Panc1 (cell line): ENCODE measurements around the gene TRIM66. TPM values are rescaled to one million over a fixed set of nuclear protein-coding genes. Genes with fewer than 3 reads are reported as not detected.
A peak's percentile ranks its signal among the peaks of the same experiment; 100 is the strongest.

Source experiments
- ATAC-seq: fragments of 200-7000 bp; cut with Tn5 transposase; 2 replicates; pipeline ENCODE4 v1.9.1; 2020; ENCODE audit warnings: mild to moderate bottlenecking, moderate library complexity
- BruUV-seq: library from RNA; stranded (reverse); fragments of 400-500 nt; replicated peaks from 2 replicates; lab custom pipeline; 2021; lab: Mats Ljungman, UMichigan
- CTCF ChIA-PET: fragments of 300-600 bp; sonication (Branson Sonifier 250); formaldehyde crosslinking; loops from one replicate; lab custom pipeline; 2022; ENCODE audit warnings: antibody characterized with exemption; lab: Charles Lee
- POLR2A ChIA-PET: fragments of 300-600 bp; sonication (Branson Sonifier 250); formaldehyde crosslinking; loops from one replicate; lab custom pipeline; 2022; ENCODE audit warnings: antibody characterized with exemption; lab: Charles Lee
- DNase-seq: peaks from one replicate; pipeline ENCODE4 v3.0.0-alpha.2; 2010; ENCODE audit warnings: low read depth, low spot score
- H3K27ac ChIP-seq: 2 replicates; pipeline ENCODE4 v1.5.1; 2011; ENCODE audit warnings: mild to moderate bottlenecking, low read length, inconsistent platforms
- H3K27me3 ChIP-seq: fragments of 200-500 bp; sonication (Bioruptor generic); 2 replicates; pipeline ENCODE4 v1.6.0; 2014; ENCODE audit warnings: low read length, inconsistent platforms; ENCODE audit not compliant: control insufficient read depth, insufficient read depth
- H3K36me3 ChIP-seq: fragments of 200-500 bp; sonication (Bioruptor generic); 2 replicates; pipeline ENCODE4 v1.5.1; 2014; ENCODE audit warnings: inconsistent platforms, mild to moderate bottlenecking, low read length, moderate library complexity; ENCODE audit not compliant: control insufficient read depth, insufficient read depth
- H3K4me1 ChIP-seq: 2 replicates; pipeline ENCODE4 v1.5.1; 2011; ENCODE audit warnings: inconsistent platforms, mild to moderate bottlenecking, low read length, moderate library complexity; ENCODE audit not compliant: control insufficient read depth, insufficient read depth
- H3K4me3 ChIP-seq, 2 experiments: 2 replicates each; pipeline ENCODE4 v1.5.1; 2011 to 2012; ENCODE audit warnings: low read depth in 2 of 2, low read length in 2 of 2, mild to moderate bottlenecking in 2 of 2, inconsistent platforms in 1 of 2, moderate library complexity in 1 of 2
- H3K9me3 ChIP-seq: fragments of 200-500 bp; sonication (Bioruptor generic); 2 replicates; pipeline ENCODE4 v1.5.1; 2014; ENCODE audit warnings: low read depth, mild to moderate bottlenecking, inconsistent platforms, low read length, moderate library complexity; ENCODE audit not compliant: control insufficient read depth, insufficient read depth
- POLR2AphosphoS5 ChIP-seq: IDR thresholded peaks from 2 replicates; pipeline ENCODE4 v1.6.1; 2012; ENCODE audit warnings: mild to moderate bottlenecking, low read depth, low read length, moderate library complexity
- SIN3A ChIP-seq: IDR thresholded peaks from 2 replicates; pipeline ENCODE4 v1.6.1; 2012; ENCODE audit warnings: low read depth, mild to moderate bottlenecking, low read length, moderate library complexity, borderline replicate concordance; ENCODE audit not compliant: insufficient read depth
- TCF7L2 ChIP-seq: IDR thresholded peaks from 2 replicates; pipeline ENCODE4 v1.6.1; 2011; ENCODE audit warnings: mild to moderate bottlenecking, low read depth, low read length, inconsistent platforms
- in situ Hi-C: cut with HindIII; loops from 2 replicates; pipeline ENCODE4 v1.10.0; 2016; ENCODE audit warnings: low sequenced_read_pairs, low pct_unique_long_range_greater_than_20kb
- intact Hi-C: fragments of 100-400 bp; cut with micrococcal nuclease; formaldehyde crosslinking; loops from one replicate; pipeline ENCODE4 v1.10.0; 2022; ENCODE audit not compliant: unreplicated experiment
- total RNA-seq: library from RNA; stranded (reverse); gene quantifications from one replicate; pipeline ENCODE4 v1.2.1, GENCODE V29; 2021; ENCODE audit not compliant: unreplicated experiment
- TF ChIP-seq, protein P1 (sequence below): fragments of 450-650 bp; IDR thresholded peaks from 2 replicates; pipeline ENCODE4 v1.5.1; 2017; ENCODE audit warnings: mild to moderate bottlenecking

The TRIM66 gene
- total RNA-seq, 1 experiment from 2014 or later, result 30.4 TPM

DNA sequence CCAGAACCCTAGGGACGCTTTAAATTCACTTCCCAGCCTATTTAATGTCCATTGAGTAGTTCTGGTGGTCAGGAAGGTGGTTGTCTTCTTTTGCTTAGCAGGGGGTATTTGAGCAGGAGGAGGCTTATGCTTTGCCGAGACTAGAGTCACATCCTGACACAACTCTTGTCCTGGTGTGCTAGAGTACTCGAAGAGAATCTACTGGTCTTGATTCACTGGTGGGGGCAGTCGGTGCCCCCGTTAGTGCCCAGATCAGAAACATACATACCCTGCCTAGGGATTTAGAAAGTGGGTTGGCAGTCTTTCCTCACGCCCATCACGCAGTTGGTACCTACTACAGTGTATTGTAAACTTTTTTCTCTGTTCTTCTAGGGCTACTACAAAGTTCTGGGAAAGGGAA is 2.8 kb upstream of the TRIM66 start:
- ATAC-seq (no peak), DNase-seq (no peak)
- no peaks in the 10 kb centered on the region for H3K9me3 ChIP-seq
- peaks cover 29% of the 10 kb centered on the region for H3K36me3 ChIP-seq
- intact Hi-C loops, result loop anchor here (5.0 kb wide), 3 partner anchors 127 to 272 kb away; a partner anchor contains a TSS
- no TSS peak for BruUV-seq
- H3K27me3 ChIP-seq, result no peaks in the 10 kb centered on the region
- H3K4me1 ChIP-seq, result peaks cover 50% of the 10 kb centered on the region
- in situ Hi-C loops, result no loop called here
- peak overlapping the region; percentile 100 for H3K27ac ChIP-seq
- H3K4me3 ChIP-seq, result peak overlapping the region; percentile 91 to 92
- POLR2A ChIA-PET, result no interaction called here
- CTCF ChIA-PET, result no interaction called here
- TF ChIP-seq POLR2AphosphoS5 (no peak), TCF7L2 (no peak)
- TF ChIP-seq, protein P1, sequence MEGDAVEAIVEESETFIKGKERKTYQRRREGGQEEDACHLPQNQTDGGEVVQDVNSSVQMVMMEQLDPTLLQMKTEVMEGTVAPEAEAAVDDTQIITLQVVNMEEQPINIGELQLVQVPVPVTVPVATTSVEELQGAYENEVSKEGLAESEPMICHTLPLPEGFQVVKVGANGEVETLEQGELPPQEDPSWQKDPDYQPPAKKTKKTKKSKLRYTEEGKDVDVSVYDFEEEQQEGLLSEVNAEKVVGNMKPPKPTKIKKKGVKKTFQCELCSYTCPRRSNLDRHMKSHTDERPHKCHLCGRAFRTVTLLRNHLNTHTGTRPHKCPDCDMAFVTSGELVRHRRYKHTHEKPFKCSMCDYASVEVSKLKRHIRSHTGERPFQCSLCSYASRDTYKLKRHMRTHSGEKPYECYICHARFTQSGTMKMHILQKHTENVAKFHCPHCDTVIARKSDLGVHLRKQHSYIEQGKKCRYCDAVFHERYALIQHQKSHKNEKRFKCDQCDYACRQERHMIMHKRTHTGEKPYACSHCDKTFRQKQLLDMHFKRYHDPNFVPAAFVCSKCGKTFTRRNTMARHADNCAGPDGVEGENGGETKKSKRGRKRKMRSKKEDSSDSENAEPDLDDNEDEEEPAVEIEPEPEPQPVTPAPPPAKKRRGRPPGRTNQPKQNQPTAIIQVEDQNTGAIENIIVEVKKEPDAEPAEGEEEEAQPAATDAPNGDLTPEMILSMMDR, result no peak

DNA sequence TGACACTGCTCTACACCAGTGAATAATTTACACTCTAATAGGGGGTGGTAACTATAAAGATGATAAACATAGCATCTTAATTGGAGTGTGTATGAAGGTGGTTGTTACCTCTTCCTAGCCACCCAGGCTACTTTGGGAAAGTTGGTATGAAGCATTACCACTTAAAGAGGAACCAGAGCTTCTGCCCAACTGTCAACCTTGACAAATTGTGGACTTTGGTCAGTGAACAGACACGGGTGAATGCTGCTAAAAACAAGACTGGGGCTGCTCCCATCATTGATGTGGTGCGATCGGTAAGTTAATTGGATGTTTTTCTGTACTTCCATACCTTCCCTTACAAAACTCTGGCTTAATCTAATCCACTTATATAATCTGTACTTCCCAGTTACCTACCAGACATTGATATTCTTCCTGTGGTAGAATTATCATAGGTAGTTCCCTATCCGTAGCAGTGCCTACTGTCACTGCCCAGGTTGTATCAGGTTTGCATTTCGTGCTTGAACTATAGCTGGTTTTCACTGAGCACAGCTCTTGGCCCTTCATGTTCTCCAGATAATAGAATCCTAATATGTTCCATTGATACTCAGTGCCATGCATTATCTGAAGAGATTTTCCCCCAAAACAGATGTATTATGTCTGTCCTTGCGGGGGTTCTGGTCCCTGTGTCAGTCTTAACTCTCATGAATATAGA is 2.3 kb upstream of the TRIM66 start:
- in situ Hi-C loops, result no loop called here
- CTCF ChIA-PET, result no interaction called here
- POLR2A ChIA-PET, result no interaction called here
- ATAC-seq (no peak), DNase-seq (no peak)
- peaks cover 29% of the 10 kb centered on the region for H3K36me3 ChIP-seq
- H3K4me1 ChIP-seq, result peaks cover 44% of the 10 kb centered on the region
- intact Hi-C loops, result loop anchor here (5.0 kb wide), 3 partner anchors 128 to 273 kb away; a partner anchor contains a TSS
- H3K27me3 ChIP-seq, result no peaks in the 10 kb centered on the region
- H3K4me3 ChIP-seq, result peak overlapping the region; percentile 91 to 92
- TF ChIP-seq POLR2AphosphoS5 (no peak), TCF7L2 (no peak)
- H3K27ac ChIP-seq, result peak overlapping the region; percentile 100
- BruUV-seq, result no TSS peak
- H3K9me3 ChIP-seq, result no peaks in the 10 kb centered on the region

DNA sequence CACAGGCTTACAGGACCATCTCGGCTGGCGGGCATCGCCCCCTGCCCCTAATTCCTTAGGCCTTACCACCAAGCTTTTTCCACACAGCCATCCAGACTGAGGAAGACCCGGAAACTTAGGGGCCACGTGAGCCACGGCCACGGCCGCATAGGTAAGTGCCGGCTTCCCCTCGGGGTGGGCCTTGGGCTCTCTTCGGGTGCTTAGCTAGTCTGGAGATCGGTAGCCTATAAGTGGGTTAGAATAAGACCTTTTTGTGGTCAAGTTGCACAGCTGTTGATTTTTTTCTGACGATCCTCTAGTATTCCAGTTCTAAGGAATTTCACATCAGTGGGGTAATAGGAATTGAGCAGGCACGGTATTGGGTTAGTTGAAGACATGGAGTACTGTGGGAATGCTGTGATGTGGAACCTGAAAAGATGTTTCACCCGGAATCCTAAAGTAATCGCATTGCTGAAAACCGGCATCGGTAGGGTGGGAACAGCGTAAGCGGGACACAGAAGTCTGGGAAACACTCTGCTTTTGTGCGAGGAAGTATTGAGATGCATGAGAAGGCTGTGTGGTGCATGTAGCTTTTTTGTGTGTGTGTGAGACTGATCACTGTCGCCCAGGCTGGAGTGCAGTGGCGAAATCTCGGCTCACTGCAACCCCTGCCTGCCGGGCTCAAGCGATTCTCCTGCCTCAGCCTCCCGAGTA is 796 bp upstream of the TRIM66 start:
- no peaks in the 10 kb centered on the region for H3K9me3 ChIP-seq
- ChIA-PET CTCF (no interaction called here), POLR2A (interaction anchor here (0.6 kb wide), 1 partner anchor 75 kb away, joined by 3 read pairs; no protein-coding TSS in a partner anchor)
- H3K27ac ChIP-seq, result peak overlapping the region; percentile 100
- in situ Hi-C loops (no loop called here), intact Hi-C loops (no loop called here)
- no peaks in the 10 kb centered on the region for H3K27me3 ChIP-seq
- peaks cover 40% of the 10 kb centered on the region for H3K4me1 ChIP-seq
- no peak for TF ChIP-seq POLR2AphosphoS5
- 0 out of 2 replicates have a peak, but pooled peaks have one; percentile 47 for TF ChIP-seq SIN3A
- BruUV-seq, result TSS peak; percentile 83
- peaks cover 29% of the 10 kb centered on the region for H3K36me3 ChIP-seq
- peak overlapping the region; percentile 91 to 92 for H3K4me3 ChIP-seq
- peak; percentile 23 for ATAC-seq
- no peak for DNase-seq
